Neural cell (in vitro differentiated cells): ENCODE measurements around the gene STC2. TPM values are rescaled to one million over a fixed set of nuclear protein-coding genes. Genes with fewer than 3 reads are reported as not detected.

Experiments
- H2AFZ ChIP-seq: fragments of 200-600, 300-800 bp; sonication (generic), shearing (Covaris generic); 2 replicates; pipeline ENCODE4 v1.6.0; 2014; ENCODE audit warnings: low read depth, mild to moderate bottlenecking, antibody characterized with exemption, low read length, moderate library complexity
- H3F3A ChIP-seq: fragments of 200-600 bp; shearing (Covaris generic); 2 replicates; pipeline ENCODE4 v1.6.1; 2016; ENCODE audit warnings: mild to moderate bottlenecking, moderate library complexity, mixed read lengths, antibody characterized with exemption, low read length; ENCODE audit not compliant: insufficient read depth, poor library complexity, severe bottlenecking
- H3K27ac ChIP-seq: fragments of 200-600, 300-800 bp; sonication (generic), shearing (Covaris generic); 2 replicates; pipeline ENCODE4 v1.5.1; 2014; ENCODE audit warnings: mild to moderate bottlenecking, low read length, moderate library complexity
- H3K27me3 ChIP-seq: fragments of 300-800, 200-600 bp; sonication (generic), shearing (Covaris generic); 2 replicates; pipeline ENCODE4 v1.6.0; 2014; ENCODE audit warnings: mild to moderate bottlenecking, low read depth, low read length, moderate library complexity; ENCODE audit not compliant: insufficient read depth
- H3K36me3 ChIP-seq: fragments of 300-800, 200-600 bp; sonication (generic), shearing (Covaris generic); 2 replicates; pipeline ENCODE4 v1.5.1; 2014; ENCODE audit warnings: mild to moderate bottlenecking, antibody characterized with exemption, low read length, moderate library complexity; ENCODE audit not compliant: insufficient read depth
- H3K4me2 ChIP-seq: fragments of 300-800, 200-600 bp; sonication (generic), shearing (Covaris generic); 2 replicates; pipeline ENCODE4 v1.6.0; 2014; ENCODE audit warnings: mild to moderate bottlenecking, low read length
- H3K4me3 ChIP-seq: fragments of 300-800, 200-600 bp; sonication (generic), shearing (Covaris generic); 2 replicates; pipeline ENCODE4 v1.5.1; 2014; ENCODE audit warnings: mild to moderate bottlenecking, low read length, moderate library complexity
- H3K79me2 ChIP-seq: fragments of 200-600 bp; shearing (Covaris generic); replicated peaks from 2 replicates; pipeline ENCODE4 v1.6.0; 2014; ENCODE audit warnings: mild to moderate bottlenecking, low read length, moderate library complexity; ENCODE audit not compliant: insufficient read depth
- H3K9ac ChIP-seq: fragments of 300-800, 200-600 bp; sonication (generic), shearing (Covaris generic); 2 replicates; pipeline ENCODE4 v1.6.1; 2016; ENCODE audit warnings: mild to moderate bottlenecking, low read length, mixed read lengths
- H3K9me2 ChIP-seq: fragments of 200-600 bp; shearing (Covaris generic); 2 replicates; pipeline ENCODE4 v1.6.1; 2016; ENCODE audit warnings: mild to moderate bottlenecking, low read length, mixed read lengths; ENCODE audit not compliant: insufficient read depth
- H3K9me3 ChIP-seq: fragments of 200-600, 300-800 bp; sonication (generic), shearing (Covaris generic); 2 replicates; pipeline ENCODE4 v1.6.1; 2016; ENCODE audit warnings: mild to moderate bottlenecking, mixed run types, low read length, moderate library complexity, mixed read lengths
- H4K20me1 ChIP-seq: fragments of 200-600 bp; shearing (Covaris generic); 2 replicates; pipeline ENCODE4 v1.6.1; 2016; ENCODE audit warnings: mild to moderate bottlenecking, mixed run types; ENCODE audit not compliant: insufficient read depth
- EP300 ChIP-seq: fragments of 450-650 bp; conservative IDR thresholded peaks from 2 replicates; pipeline ENCODE4 v1.6.1; 2014; ENCODE audit warnings: antibody characterized with exemption, mild to moderate bottlenecking, moderate library complexity; ENCODE audit not compliant: poor library complexity, severe bottlenecking
- EZH2 ChIP-seq: fragments of 200-600, 300-800 bp; shearing (Covaris generic), sonication (generic); IDR thresholded peaks from 2 replicates; pipeline ENCODE4 v1.6.1; 2014; ENCODE audit warnings: antibody characterized with exemption, low read length, borderline replicate concordance, mild to moderate bottlenecking; ENCODE audit not compliant: insufficient read depth, poor library complexity, severe bottlenecking
- MXI1 ChIP-seq: fragments of 450-650 bp; conservative IDR thresholded peaks from 2 replicates; pipeline ENCODE4 v1.6.1; 2014; ENCODE audit warnings: antibody characterized with exemption, mild to moderate bottlenecking; ENCODE audit not compliant: poor library complexity, severe bottlenecking
- POLR2AphosphoS5 ChIP-seq: IDR thresholded peaks from 2 replicates; pipeline ENCODE4 v1.6.1; 2012
- RAD21 ChIP-seq: fragments of 450-650 bp; conservative IDR thresholded peaks from 2 replicates; pipeline ENCODE4 v1.6.1; 2014; ENCODE audit warnings: antibody characterized with exemption, mild to moderate bottlenecking, moderate library complexity
- SMC3 ChIP-seq: fragments of 450-650 bp; conservative IDR thresholded peaks from 2 replicates; pipeline ENCODE4 v1.6.1; 2014; ENCODE audit warnings: antibody characterized with exemption, mild to moderate bottlenecking, moderate library complexity; ENCODE audit not compliant: poor library complexity
- TAF1 ChIP-seq: IDR thresholded peaks from 2 replicates; pipeline ENCODE4 v1.6.1; 2012; ENCODE audit warnings: low read depth
- polyA plus RNA-seq: library from polyadenylated mRNA; depleted of rRNA; stranded (reverse); fragments of >200 nt; gene quantifications from 2 replicates; pipeline ENCODE4 v1.2.3, GENCODE V29; 2014
- TF ChIP-seq, protein P1 (sequence below): IDR thresholded peaks from 2 replicates; pipeline ENCODE4 v1.6.1; 2012; ENCODE audit warnings: borderline replicate concordance
- TF ChIP-seq, protein P2 (sequence below): fragments of 450-650 bp; IDR thresholded peaks from 2 replicates; pipeline ENCODE4 v1.5.1; 2014; ENCODE audit warnings: antibody characterized with exemption, mild to moderate bottlenecking, moderate library complexity; ENCODE audit not compliant: poor library complexity, severe bottlenecking

Gene STC2
- polyA plus RNA-seq, 1 donor from 2014 or later: 0.09 TPM

DNA sequence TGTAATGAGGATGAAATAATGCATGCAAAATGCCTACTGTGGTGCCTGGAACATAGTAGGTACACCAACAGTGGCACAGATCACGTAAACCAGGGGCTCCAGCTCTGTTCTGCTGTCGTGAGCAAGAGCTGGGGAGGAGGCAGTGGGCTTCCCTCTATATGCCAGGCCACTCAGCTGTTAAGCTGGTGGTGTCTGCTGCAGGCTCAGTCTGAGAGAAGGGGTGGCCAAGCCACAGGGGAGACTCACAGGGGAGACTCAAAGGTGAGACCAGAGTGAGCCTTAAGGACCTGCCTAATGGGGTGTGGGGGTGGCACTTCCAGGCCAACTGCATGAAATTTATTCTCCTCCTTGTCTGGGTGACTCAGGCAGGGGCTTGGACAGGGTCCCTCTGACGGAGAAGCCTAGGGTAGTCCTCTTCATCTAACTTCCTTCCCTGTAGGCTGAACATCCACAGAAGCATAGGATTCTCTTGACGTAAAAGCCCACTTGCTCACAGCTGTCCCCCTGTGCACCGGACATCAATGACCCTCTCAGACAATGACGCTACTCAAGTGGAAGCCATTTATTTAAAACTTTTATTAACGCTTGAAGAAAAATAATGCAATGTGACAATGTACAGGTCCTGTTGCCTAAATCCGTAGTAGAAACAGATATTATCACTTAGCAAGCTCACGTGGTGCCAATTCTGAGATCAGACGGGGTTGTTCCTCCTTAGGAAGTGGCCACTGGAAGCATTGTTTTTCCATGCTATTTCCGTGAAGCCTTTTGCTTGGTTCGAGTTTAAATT, 13.9 kb downstream of the STC2 start:
- peak overlapping the region; percentile 51 for H3K27ac ChIP-seq
- no peaks in the 10 kb centered on the region for H3K79me2 ChIP-seq
- no peak overlapping the region for H2AFZ ChIP-seq
- H3K27me3 ChIP-seq: no peaks in the 10 kb centered on the region
- no peaks in the 10 kb centered on the region for H3K9me2 ChIP-seq
- TF ChIP-seq POLR2AphosphoS5: no peak
- TF ChIP-seq TAF1: no peak
- TF ChIP-seq, protein P1, sequence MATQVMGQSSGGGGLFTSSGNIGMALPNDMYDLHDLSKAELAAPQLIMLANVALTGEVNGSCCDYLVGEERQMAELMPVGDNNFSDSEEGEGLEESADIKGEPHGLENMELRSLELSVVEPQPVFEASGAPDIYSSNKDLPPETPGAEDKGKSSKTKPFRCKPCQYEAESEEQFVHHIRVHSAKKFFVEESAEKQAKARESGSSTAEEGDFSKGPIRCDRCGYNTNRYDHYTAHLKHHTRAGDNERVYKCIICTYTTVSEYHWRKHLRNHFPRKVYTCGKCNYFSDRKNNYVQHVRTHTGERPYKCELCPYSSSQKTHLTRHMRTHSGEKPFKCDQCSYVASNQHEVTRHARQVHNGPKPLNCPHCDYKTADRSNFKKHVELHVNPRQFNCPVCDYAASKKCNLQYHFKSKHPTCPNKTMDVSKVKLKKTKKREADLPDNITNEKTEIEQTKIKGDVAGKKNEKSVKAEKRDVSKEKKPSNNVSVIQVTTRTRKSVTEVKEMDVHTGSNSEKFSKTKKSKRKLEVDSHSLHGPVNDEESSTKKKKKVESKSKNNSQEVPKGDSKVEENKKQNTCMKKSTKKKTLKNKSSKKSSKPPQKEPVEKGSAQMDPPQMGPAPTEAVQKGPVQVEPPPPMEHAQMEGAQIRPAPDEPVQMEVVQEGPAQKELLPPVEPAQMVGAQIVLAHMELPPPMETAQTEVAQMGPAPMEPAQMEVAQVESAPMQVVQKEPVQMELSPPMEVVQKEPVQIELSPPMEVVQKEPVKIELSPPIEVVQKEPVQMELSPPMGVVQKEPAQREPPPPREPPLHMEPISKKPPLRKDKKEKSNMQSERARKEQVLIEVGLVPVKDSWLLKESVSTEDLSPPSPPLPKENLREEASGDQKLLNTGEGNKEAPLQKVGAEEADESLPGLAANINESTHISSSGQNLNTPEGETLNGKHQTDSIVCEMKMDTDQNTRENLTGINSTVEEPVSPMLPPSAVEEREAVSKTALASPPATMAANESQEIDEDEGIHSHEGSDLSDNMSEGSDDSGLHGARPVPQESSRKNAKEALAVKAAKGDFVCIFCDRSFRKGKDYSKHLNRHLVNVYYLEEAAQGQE: no peak
- TF ChIP-seq, protein P2, sequence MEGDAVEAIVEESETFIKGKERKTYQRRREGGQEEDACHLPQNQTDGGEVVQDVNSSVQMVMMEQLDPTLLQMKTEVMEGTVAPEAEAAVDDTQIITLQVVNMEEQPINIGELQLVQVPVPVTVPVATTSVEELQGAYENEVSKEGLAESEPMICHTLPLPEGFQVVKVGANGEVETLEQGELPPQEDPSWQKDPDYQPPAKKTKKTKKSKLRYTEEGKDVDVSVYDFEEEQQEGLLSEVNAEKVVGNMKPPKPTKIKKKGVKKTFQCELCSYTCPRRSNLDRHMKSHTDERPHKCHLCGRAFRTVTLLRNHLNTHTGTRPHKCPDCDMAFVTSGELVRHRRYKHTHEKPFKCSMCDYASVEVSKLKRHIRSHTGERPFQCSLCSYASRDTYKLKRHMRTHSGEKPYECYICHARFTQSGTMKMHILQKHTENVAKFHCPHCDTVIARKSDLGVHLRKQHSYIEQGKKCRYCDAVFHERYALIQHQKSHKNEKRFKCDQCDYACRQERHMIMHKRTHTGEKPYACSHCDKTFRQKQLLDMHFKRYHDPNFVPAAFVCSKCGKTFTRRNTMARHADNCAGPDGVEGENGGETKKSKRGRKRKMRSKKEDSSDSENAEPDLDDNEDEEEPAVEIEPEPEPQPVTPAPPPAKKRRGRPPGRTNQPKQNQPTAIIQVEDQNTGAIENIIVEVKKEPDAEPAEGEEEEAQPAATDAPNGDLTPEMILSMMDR: no peak
- no peak for TF ChIP-seq EP300
- no peak for TF ChIP-seq RAD21
- no peak for TF ChIP-seq MXI1
- TF ChIP-seq SMC3: no peak
- TF ChIP-seq EZH2: no peak
- H3K9ac ChIP-seq: no peak overlapping the region
- no peaks in the 10 kb centered on the region for H3F3A ChIP-seq
- H3K9me3 ChIP-seq: no peaks in the 10 kb centered on the region
- H3K4me2 ChIP-seq: no peak overlapping the region
- no peaks in the 10 kb centered on the region for H3K36me3 ChIP-seq
- no peak overlapping the region for H3K4me3 ChIP-seq
- no peaks in the 10 kb centered on the region for H4K20me1 ChIP-seq

DNA sequence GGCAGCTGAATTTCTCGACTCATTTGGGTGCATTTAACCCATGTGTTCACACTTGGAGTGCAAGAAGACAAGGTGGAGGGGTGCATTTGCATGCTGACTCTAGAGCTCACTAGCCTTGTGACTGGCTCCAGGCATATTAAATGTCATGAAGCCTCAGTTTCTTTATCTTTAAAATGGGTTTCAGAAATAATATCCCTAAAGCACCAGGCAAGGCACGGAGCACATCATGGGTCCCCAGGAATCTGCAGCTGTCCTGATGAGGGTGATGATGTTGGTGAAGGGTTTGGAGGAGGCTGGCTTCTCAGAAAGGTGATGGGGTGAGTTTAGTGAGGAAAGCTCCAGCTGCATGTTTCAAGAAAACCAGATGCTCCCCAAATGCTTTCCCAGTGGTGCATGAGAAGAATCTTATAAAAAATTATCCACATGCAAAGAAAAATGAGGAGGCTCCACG, 14.8 kb downstream of the STC2 start:
- no peaks in the 10 kb centered on the region for H3K9me2 ChIP-seq
- H3K4me2 ChIP-seq: no peak overlapping the region
- H3K9me3 ChIP-seq: no peaks in the 10 kb centered on the region
- no peak overlapping the region for H3K27ac ChIP-seq
- H3K9ac ChIP-seq: no peak overlapping the region
- no peaks in the 10 kb centered on the region for H4K20me1 ChIP-seq
- no peaks in the 10 kb centered on the region for H3K36me3 ChIP-seq
- TF ChIP-seq RAD21 (no peak), TAF1 (no peak), SMC3 (no peak), POLR2AphosphoS5 (no peak), EP300 (no peak), MXI1 (no peak), EZH2 (no peak)
- TF ChIP-seq, protein P2: no peak
- TF ChIP-seq, protein P1: no peak
- H2AFZ ChIP-seq: no peak overlapping the region
- no peak overlapping the region for H3K4me3 ChIP-seq
- H3F3A ChIP-seq: no peaks in the 10 kb centered on the region
- no peaks in the 10 kb centered on the region for H3K27me3 ChIP-seq
- no peaks in the 10 kb centered on the region for H3K79me2 ChIP-seq
